Motor neuron (in vitro differentiated cells): ENCODE results near the gene FAXC. TPM values are rescaled to one million over a fixed set of nuclear protein-coding genes. Genes with fewer than 3 reads are reported as not detected.
"Not testable (repeated sequence)": the region's sequence is repeated elsewhere in the genome, so short reads cannot be mapped to it uniquely, and the experiment has no call there.

Experiments
- ATAC-seq, 8 experiments: fragments of 200-7000 bp; cut with Tn5 transposase; replicated peaks in 6 of 8; 2 replicates each; pipeline ENCODE4 v1.8.0; 2021; ENCODE audit warnings: mild to moderate bottlenecking in 8 of 8, moderate library complexity in 8 of 8
- H3K27ac ChIP-seq, 2 donors: fragments of 250-450 bp; sonication (Bioruptor Pico); 2 replicates each; pipeline ENCODE4 v1.9.0; 2021; ENCODE audit warnings: antibody characterized with exemption in 2 of 2, mild to moderate bottlenecking in 2 of 2, moderate library complexity in 1 of 2
- H3K4me1 ChIP-seq, 2 donors: fragments of 250-450 bp; sonication (Bioruptor Pico); replicated peaks in 1 of 2; 2 replicates each; pipeline ENCODE4 v1.6.1; 2021; ENCODE audit warnings: antibody characterized with exemption in 2 of 2, mild to moderate bottlenecking in 2 of 2, moderate library complexity in 1 of 2
- H3K4me3 ChIP-seq, 5 donors: fragments of 250-450 bp; sonication (Bioruptor Pico); 2 replicates each; pipeline ENCODE4 v1.9.0; 2021; ENCODE audit warnings: antibody characterized with exemption in 5 of 5, mild to moderate bottlenecking in 5 of 5, moderate library complexity in 4 of 5
- WGBS, 10 experiments: fragments of 450-650 bp; shearing (Covaris generic); methylation state at CpG; one replicate each; pipeline ENCODE4 v1.0.0; 2022; 5-methylcytosine and 5-hydroxymethylcytosine counted together
- in situ Hi-C, 9 experiments: fragments of 400-800 bp; cut with MboI; loops; one replicate each; pipeline ENCODE4 v1.15.0; 2021; ENCODE audit warnings: low sequenced_read_pairs in 9 of 9, low pct_unique_long_range_greater_than_20kb in 2 of 9; ENCODE audit not compliant: unreplicated experiment in 9 of 9
- total RNA-seq, 8 experiments: library from RNA; unstranded; fragments of 300-600 nt; gene quantifications; 2 replicates each; pipeline versions ENCODE4 v1.2.3 to v1.2.4, GENCODE V29; 2022

FAXC gene
- total RNA-seq, 8 experiments from 2014 or later, result 0.31 to 33.3 (median 21.2) TPM

GRCh38 chr6:99297006-99297405 is 52.5 kb downstream of the FAXC start:
- ATAC-seq, result no peak
- Histone ChIP-seq H3K4me3 (no peak overlapping the region), H3K27ac (no peak overlapping the region), H3K4me1 (no peaks in the 10 kb centered on the region)
- WGBS, 10 experiments, result 89 to 100% (median 100%) methylated on average over 1 of the region's 1 CpG; no CpG with 5 or more reads in 5 of the 10 experiments
- in situ Hi-C loops, result no loop called here

GRCh38 chr6:99296261-99296660 is 53.2 kb downstream of the FAXC start:
- in situ Hi-C loops, result no loop called here
- no peaks in the 10 kb centered on the region for H3K4me1 ChIP-seq
- H3K27ac ChIP-seq, result no peak overlapping the region
- WGBS, 10 experiments, result 0 to 80% (median 73%) methylated on average over 1 to 4 of the region's 5 CpGs; no CpG with 5 or more reads in 4 of the 10 experiments
- no peak overlapping the region for H3K4me3 ChIP-seq
- no peak for ATAC-seq

GRCh38 chr6:99295276-99295675 is 54.2 kb downstream of the FAXC start:
- ATAC-seq, result no peak
- Histone ChIP-seq H3K4me1 (no peaks in the 10 kb centered on the region), H3K4me3 (no peak overlapping the region), H3K27ac (no peak overlapping the region)
- in situ Hi-C loops, result no loop called here
- 20 to 100% (median 87%) methylated on average over 1 to 3 of the region's 3 CpGs; no CpG with 5 or more reads in 4 of the 10 experiments for WGBS, 10 experiments

GRCh38 chr6:99294786-99295185 is 54.7 kb downstream of the FAXC start:
- Histone ChIP-seq H3K27ac (no peak overlapping the region), H3K4me1 (no peaks in the 10 kb centered on the region), H3K4me3 (no peak overlapping the region)
- in situ Hi-C loops, result no loop called here
- WGBS, 10 experiments, result 36 to 100% (median 91%) methylated on average over 3 to 6 of the region's 6 CpGs
- no peak for ATAC-seq

- H3K4me3 ChIP-seq, result no peak overlapping the region
- 0 to 70% (median 60%) methylated on average over 1 to 2 of the region's 2 CpGs; no CpG with 5 or more reads in 7 of the 10 experiments for WGBS, 10 experiments
- ATAC-seq, result no peak
- H3K27ac ChIP-seq, result no peak overlapping the region
- in situ Hi-C loops, result no loop called here
- no peaks in the 10 kb centered on the region for H3K4me1 ChIP-seq
Observed at GRCh38 chr6:99289701-99290100, 59.8 kb downstream of the FAXC start.

GRCh38 chr6:99288668-99289067 is 60.8 kb downstream of the FAXC start:
- Histone ChIP-seq H3K4me1 (no peaks in the 10 kb centered on the region), H3K4me3 (no peak overlapping the region), H3K27ac (no peak overlapping the region)
- 0 to 100% (median 93%) methylated on average over 1 to 3 of the region's 4 CpGs; no CpG with 5 or more reads in 3 of the 10 experiments for WGBS, 10 experiments
- in situ Hi-C loops, result no loop called here
- ATAC-seq, result no peak

- no peak overlapping the region for H3K27ac ChIP-seq
- ATAC-seq, result no peak
- in situ Hi-C loops, result no loop called here
- 60 to 94% (median 90%) methylated on average over 1 to 2 of the region's 2 CpGs; no CpG with 5 or more reads in 5 of the 10 experiments for WGBS, 10 experiments
- no peaks in the 10 kb centered on the region for H3K4me1 ChIP-seq
- H3K4me3 ChIP-seq, result no peak overlapping the region
Observed at GRCh38 chr6:99287523-99287922, 62.0 kb downstream of the FAXC start.

GRCh38 chr6:99285881-99286280 is 63.6 kb downstream of the FAXC start:
- 0 to 90% (median 65%) methylated on average over 1 to 4 of the region's 4 CpGs; no CpG with 5 or more reads in 2 of the 10 experiments for WGBS, 10 experiments
- Histone ChIP-seq H3K27ac (no peak overlapping the region), H3K4me3 (no peak overlapping the region), H3K4me1 (no peaks in the 10 kb centered on the region)
- peak in 1 of 8 experiments; percentile 27 for ATAC-seq
- in situ Hi-C loops, result no loop called here

- in situ Hi-C loops, result no loop called here
Observed at GRCh38 chr6:99282479-99283062, 66.9 kb downstream of the FAXC start.

GRCh38 chr6:99276747-99277146 is 72.7 kb downstream of the FAXC start:
- WGBS, 10 experiments, result 0 to 100% (median 10%) methylated on average over 1 to 2 of the region's 2 CpGs; no CpG with 5 or more reads in 3 of the 10 experiments
- H3K4me3 ChIP-seq, result no peak overlapping the region
- ATAC-seq, result no peak
- H3K4me1 ChIP-seq, result no peaks in the 10 kb centered on the region
- no peak overlapping the region for H3K27ac ChIP-seq
- in situ Hi-C loops, result no loop called here

More at GRCh38 chr6:99282479-99283062, 66.9 kb downstream of the FAXC start:
- Histone ChIP-seq H3K4me1 (no peaks in the 10 kb centered on the region), H3K4me3 (no peak overlapping the region), H3K27ac (no peak overlapping the region)
- peak in 3 of 8 experiments; percentile 50 to 71 (median 53) for ATAC-seq
- 13 to 88% (median 75%) methylated on average over 2 to 4 of the region's 4 CpGs for WGBS, 10 experiments

- WGBS, 10 experiments, result 10 to 93% (median 74%) methylated on average over 2 to 7 of the region's 7 CpGs; no CpG with 5 or more reads in 3 of the 10 experiments
- Histone ChIP-seq H3K27ac (no peak overlapping the region), H3K4me1 (peaks cover 0 to 5% of the 10 kb centered on the region in 2 donors), H3K4me3 (no peak overlapping the region)
- ATAC-seq, result peak in 2 of 8 experiments; percentile 34 to 53
- in situ Hi-C loops, result no loop called here
Observed at GRCh38 chr6:99270826-99271225, 78.6 kb downstream of the FAXC start.

- WGBS, 10 experiments, result 0 to 100% (median 65%) methylated on average over 1 to 2 of the region's 2 CpGs; no CpG with 5 or more reads in 2 of the 10 experiments
- H3K4me3 ChIP-seq, result no peak overlapping the region
- peaks cover 0 to 5% of the 10 kb centered on the region in 2 donors for H3K4me1 ChIP-seq
- no peak for ATAC-seq
- in situ Hi-C loops, result no loop called here
- H3K27ac ChIP-seq, result no peak overlapping the region
Observed at GRCh38 chr6:99270030-99270429, 79.4 kb downstream of the FAXC start.

GRCh38 chr6:99269207-99269606 is 80.3 kb downstream of the FAXC start:
- in situ Hi-C loops, result no loop called here
- H3K4me3 ChIP-seq, result no peak overlapping the region
- H3K4me1 ChIP-seq, result peaks cover 0 to 5% of the 10 kb centered on the region in 2 donors
- no peak overlapping the region for H3K27ac ChIP-seq
- 0 to 84% (median 38%) methylated on average over 1 to 3 of the region's 3 CpGs; no CpG with 5 or more reads in 4 of the 10 experiments for WGBS, 10 experiments
- ATAC-seq, result no peak

GRCh38 chr6:99266996-99267395 is 82.5 kb downstream of the FAXC start:
- WGBS, 10 experiments, result 30 to 100% (median 82%) methylated on average over 1 to 2 of the region's 5 CpGs; no CpG with 5 or more reads in 5 of the 10 experiments
- H3K4me3 ChIP-seq, in situ Hi-C loops, H3K27ac ChIP-seq, ATAC-seq, H3K4me1 ChIP-seq: not testable (repeated sequence)
